ENCODE data around the gene ATP6V0D1. TPM values are rescaled to one million over a fixed set of nuclear protein-coding genes. Genes with fewer than 3 reads are reported as not detected.

ATP6V0D1 gene
- total RNA-seq, 1 donor from 2014 or later: 64.3 TPM

DNA sequence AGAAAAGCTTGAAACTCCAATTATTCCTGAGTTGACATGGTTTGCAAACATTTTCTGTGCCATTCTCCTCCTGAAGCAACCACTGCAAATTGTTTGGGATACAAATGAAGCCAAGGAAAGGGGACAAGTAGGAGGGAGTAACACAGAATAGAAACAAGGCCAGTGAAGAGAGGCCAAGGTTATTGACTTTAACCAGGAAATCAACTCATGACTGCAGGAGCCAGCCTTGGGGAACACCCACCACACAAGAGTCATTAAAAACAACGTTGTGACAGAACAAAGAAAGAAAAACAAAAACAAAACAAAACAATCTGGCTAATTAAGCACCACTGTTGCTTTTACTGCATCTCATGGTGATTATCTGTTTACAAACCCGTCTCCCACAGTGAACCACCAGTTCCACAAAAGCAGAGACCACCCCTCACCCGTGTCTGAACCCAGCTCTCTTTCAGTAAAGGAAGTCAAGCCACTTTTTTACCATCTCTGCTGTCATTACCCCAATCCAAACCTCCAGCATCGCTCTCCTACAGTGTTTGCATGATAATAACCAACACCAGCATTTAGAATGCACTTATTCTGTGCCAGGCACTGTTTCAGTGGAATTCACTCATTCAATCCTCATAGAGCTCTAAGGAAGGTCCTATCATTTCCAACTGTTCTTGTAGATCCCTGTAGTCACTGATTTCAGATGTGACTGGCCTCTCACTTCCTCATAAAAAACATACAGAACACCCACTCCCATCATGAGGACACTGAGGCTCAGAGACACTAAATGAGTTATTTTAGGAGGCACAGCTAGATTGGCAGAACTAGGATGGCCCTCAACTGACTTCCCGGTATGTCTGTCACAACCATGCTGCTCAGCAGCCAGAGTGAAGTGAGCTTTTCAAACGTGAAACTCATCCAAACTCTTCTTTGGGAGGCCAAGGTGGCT is 66.7 kb downstream of the ATP6V0D1 start:
- H3K4me3 ChIP-seq: no peak overlapping the region
- TF ChIP-seq, protein P1, sequence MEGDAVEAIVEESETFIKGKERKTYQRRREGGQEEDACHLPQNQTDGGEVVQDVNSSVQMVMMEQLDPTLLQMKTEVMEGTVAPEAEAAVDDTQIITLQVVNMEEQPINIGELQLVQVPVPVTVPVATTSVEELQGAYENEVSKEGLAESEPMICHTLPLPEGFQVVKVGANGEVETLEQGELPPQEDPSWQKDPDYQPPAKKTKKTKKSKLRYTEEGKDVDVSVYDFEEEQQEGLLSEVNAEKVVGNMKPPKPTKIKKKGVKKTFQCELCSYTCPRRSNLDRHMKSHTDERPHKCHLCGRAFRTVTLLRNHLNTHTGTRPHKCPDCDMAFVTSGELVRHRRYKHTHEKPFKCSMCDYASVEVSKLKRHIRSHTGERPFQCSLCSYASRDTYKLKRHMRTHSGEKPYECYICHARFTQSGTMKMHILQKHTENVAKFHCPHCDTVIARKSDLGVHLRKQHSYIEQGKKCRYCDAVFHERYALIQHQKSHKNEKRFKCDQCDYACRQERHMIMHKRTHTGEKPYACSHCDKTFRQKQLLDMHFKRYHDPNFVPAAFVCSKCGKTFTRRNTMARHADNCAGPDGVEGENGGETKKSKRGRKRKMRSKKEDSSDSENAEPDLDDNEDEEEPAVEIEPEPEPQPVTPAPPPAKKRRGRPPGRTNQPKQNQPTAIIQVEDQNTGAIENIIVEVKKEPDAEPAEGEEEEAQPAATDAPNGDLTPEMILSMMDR (IDR thresholded peaks at IDR 0.05): no peak
- H3K4me1 ChIP-seq: peaks cover 0 to 6% of the 10 kb centered on the region in 2 donors
- intact Hi-C loops (cut with DNase I): no loop called here
- no peaks in the 10 kb centered on the region for H3K9me3 ChIP-seq
- peak overlapping the region in 1 of 2 donors; percentile 18 for H3K27ac ChIP-seq
- no peak for DNase-seq (ENCODE audit: low spot score in 2 of 2)
- H3K27me3 ChIP-seq: no peaks in the 10 kb centered on the region
- no peaks in the 10 kb centered on the region for H3K36me3 ChIP-seq

DNA sequence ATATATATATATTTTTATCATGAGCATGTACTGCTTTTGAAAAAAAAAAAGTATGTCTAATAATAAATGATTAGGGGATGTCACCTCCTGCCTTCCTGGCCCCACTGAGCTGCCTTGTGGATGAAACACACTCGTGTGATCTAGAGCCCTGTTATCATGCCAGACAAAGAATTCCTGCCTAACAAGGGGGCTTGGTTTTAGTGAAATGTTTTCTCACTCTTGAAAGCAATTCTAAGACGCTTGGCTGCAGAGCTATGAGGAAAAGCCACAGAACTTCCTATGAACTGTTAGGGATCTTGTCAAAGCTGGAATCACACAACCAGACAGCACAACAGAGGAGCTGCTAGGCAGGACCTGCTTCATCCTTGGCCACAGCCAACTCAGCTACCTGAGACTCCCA is 68.7 kb downstream of the ATP6V0D1 start:
- no peaks in the 10 kb centered on the region for H3K36me3 ChIP-seq
- H3K27me3 ChIP-seq: no peaks in the 10 kb centered on the region
- no peak overlapping the region for H3K27ac ChIP-seq
- no peak for DNase-seq (ENCODE audit: low spot score in 2 of 2)
- H3K4me3 ChIP-seq: no peak overlapping the region
- no peaks in the 10 kb centered on the region for H3K9me3 ChIP-seq
- intact Hi-C loops (cut with DNase I): no loop called here
- peaks cover 0 to 6% of the 10 kb centered on the region in 2 donors for H3K4me1 ChIP-seq
- TF ChIP-seq, protein P1 (IDR thresholded peaks at IDR 0.05): no peak

DNA sequence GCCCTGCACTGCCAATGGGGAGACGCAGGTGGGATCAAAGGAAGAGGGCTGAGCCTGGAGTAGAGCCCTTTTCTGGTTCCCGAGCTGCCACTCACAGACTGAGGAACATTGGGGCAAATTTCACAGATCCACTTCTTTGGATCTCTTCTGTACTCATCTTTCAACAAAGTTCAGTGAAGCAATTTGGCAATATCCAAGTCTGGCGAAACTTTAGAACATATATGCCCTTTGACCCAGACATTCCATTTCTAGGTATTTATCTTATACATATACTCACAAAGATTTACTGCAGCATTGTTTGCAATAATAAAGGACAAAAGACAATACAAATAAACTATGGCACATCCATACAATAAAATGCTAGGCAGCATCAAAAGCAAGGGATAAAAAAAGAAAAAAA is 69.6 kb downstream of the ATP6V0D1 start:
- H3K27me3 ChIP-seq: no peaks in the 10 kb centered on the region
- DNase-seq (ENCODE audit: low spot score in 2 of 2): no peak
- TF ChIP-seq, protein P1 (IDR thresholded peaks at IDR 0.05): no peak
- H3K4me3 ChIP-seq: no peak overlapping the region
- H3K9me3 ChIP-seq: no peaks in the 10 kb centered on the region
- H3K27ac ChIP-seq: no peak overlapping the region
- no peaks in the 10 kb centered on the region for H3K36me3 ChIP-seq
- H3K4me1 ChIP-seq: peaks cover 0 to 6% of the 10 kb centered on the region in 2 donors
- intact Hi-C loops (cut with DNase I): no loop called here

DNA sequence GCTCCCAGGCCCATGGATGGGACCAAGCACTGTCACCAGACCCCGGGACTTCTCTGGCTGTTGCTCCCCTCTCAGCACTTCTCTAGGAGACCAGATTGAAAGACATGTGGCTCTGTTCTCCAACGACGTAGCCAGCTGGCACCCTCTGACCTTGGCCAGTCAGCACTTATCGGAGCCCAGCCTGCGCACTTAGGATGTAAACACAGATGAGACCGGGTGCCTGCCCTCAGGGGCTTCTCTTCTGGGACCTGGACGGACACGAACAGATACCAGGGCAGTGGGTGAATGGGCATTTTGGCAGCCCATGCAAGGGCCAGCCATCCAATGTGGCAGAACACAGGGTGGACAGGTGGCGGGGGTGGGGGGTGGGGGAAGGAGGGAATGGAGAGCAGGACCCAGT is 71.3 kb downstream of the ATP6V0D1 start:
- Histone ChIP-seq H3K4me1 (no peaks in the 10 kb centered on the region), H3K27ac (no peak overlapping the region), H3K9me3 (no peaks in the 10 kb centered on the region), H3K4me3 (no peak overlapping the region), H3K36me3 (no peaks in the 10 kb centered on the region), H3K27me3 (no peaks in the 10 kb centered on the region)
- intact Hi-C loops (cut with DNase I): no loop called here
- TF ChIP-seq, protein P1 (IDR thresholded peaks at IDR 0.05): no peak
- DNase-seq (ENCODE audit: low spot score in 2 of 2): no peak

DNA sequence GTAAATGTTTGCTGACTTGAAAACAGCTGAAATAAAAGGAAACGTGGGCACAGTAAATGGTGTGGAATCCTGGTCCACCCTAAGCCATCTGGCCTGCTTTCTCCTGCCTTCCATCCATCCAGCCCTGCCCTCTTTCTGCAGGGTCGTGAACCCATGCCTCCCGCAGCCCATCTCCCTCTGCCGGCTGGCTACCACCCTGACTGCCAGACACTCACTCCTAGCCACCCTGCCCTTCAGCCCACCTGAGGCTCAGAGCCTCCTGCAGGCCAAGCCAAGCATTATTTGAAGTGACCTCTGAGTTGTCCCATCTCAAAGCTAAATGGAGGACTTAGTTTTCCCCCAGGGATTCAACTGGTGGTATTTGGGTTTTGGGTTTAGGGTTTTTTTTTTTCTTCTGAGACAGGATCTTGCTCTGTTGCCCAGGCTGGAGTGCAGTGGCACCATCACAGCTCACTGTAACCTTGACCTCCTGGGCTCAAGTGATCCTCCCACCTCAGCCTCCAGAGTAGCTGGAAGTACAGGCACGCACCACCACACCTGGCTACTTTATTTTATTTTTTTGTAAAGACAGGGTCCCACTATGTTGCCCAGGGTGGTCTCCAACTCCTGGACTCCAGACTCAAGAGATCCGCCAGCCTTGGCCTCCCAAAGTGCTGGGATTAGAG is 73.0 kb downstream of the ATP6V0D1 start:
- Histone ChIP-seq H3K27ac (no peak overlapping the region), H3K9me3 (no peaks in the 10 kb centered on the region), H3K27me3 (no peaks in the 10 kb centered on the region), H3K4me1 (no peaks in the 10 kb centered on the region), H3K36me3 (no peaks in the 10 kb centered on the region), H3K4me3 (no peak overlapping the region)
- no peak for DNase-seq (ENCODE audit: low spot score in 2 of 2)
- intact Hi-C loops (cut with DNase I): no loop called here
- TF ChIP-seq, protein P1 (IDR thresholded peaks at IDR 0.05): no peak

Measured in ascending aorta (tissue), 2 donors.